Activated CD8-positive, alpha-beta memory T cell treated with anti-CD3 and anti-CD28 coated beads, Interleukin-2, amount 50 U/mL, for 24 hours (primary cell): ENCODE results near the gene CHCHD1.
"Not testable (repeated sequence)": the region's sequence is repeated elsewhere in the genome, so short reads cannot be mapped to it uniquely, and the experiment has no call there.

ENCODE experiments used
- DNase-seq: peaks from one replicate; pipeline ENCODE4 v3.0.0-alpha.2; 2020; ENCODE audit errors: extremely low read depth

The CHCHD1 gene

DNA sequence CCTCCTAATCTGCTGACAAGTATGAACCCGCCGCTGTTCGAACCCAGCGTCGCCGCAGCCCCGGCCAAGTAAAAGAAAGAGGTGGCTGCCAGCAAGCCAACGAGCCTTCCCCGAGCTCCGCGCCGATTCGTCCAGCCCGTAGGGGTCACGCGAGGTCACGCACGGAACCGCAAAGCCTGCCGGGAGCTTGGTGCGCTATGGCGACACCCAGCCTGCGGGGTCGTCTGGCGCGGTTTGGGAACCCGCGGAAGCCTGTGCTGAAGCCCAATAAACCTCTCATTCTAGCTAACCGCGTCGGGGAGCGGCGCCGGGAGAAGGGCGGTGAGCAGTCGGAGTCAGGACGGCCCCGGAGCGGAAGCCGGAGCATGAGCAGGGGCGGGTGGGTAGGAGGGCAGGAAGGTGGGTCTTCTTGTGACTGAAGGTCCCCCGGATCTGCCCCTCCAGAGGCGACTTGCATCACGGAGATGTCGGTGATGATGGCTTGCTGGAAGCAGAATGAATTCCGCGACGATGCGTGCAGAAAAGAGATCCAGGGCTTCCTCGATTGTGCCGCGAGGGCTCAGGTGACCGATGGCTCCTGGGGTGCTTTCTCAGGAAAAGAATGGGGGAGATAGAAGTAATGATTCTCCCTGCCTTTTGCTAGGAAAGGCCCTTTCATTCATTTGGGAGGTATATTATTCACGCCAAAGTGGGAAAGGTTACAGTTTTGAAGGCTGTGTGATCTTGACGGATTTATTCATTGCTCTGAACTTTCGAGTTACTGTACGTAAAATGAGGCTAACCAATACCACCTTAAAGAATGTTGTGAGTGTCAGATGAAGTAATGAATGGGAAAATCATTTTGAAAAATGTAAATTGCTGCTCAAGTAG, at the start of gene CHCHD1:
Gene CHCHD1 (plus strand): TSS at position 170 of the 870 bp plus-strand sequence. CDS start 28 bp downstream, at position 198.
- peak; percentile 83 for DNase-seq

DNA sequence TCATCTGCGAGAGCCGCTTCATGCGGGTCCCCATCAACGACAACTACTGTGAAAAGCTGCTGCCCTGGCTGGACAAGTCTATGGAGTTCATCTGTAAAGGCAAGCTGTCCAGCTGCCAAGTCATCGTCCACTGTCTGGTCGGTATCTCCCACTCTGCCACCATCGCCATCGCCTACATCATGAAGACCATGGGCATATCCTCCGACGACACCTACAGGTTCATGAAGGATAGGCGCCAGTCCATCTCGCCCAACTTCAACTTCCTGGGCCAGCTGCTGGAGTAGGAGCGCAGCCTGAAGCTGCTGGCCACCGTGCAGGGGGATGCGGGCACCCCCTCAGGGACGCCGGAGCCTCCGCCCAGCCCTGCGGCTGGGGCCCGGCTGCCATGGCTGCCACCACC, 49.4 kb upstream of the CHCHD1 start:
- DNase-seq, result no peak

DNA sequence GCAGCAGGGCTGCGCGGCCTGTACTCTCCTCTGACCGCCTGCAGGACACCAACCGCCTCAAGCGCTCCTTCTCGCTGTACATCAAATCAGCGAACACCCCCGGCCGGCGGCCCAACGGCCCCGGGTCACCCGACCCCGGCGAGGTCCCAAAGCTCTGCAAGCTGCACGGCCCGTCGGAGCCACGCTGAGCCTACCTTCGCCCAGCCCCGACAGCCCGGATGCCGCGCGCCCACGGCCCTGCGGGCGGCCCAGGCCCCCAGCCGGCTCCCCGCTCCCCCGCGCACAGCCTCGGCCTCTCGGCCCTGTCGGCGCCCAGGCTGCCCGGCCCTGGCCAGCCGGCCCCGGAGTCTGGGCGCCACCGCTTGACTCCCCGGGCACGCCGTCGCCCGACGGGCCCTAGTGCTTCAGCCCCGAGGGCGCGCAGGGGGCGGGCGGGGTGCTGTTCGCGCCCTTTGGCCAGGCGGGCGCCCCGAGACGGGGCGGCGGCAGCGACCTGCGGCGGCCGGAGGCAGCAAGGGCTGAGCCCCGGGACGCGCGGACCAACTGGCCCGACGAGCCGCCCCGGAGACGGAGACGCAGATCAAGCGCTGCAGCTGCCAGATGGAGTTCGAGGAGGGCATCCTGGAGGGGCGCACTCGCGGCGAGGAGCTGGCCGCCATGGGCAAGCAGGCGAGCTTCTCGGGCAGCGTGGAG, 48.8 kb upstream of the CHCHD1 start:
- DNase-seq, result no peak

DNA sequence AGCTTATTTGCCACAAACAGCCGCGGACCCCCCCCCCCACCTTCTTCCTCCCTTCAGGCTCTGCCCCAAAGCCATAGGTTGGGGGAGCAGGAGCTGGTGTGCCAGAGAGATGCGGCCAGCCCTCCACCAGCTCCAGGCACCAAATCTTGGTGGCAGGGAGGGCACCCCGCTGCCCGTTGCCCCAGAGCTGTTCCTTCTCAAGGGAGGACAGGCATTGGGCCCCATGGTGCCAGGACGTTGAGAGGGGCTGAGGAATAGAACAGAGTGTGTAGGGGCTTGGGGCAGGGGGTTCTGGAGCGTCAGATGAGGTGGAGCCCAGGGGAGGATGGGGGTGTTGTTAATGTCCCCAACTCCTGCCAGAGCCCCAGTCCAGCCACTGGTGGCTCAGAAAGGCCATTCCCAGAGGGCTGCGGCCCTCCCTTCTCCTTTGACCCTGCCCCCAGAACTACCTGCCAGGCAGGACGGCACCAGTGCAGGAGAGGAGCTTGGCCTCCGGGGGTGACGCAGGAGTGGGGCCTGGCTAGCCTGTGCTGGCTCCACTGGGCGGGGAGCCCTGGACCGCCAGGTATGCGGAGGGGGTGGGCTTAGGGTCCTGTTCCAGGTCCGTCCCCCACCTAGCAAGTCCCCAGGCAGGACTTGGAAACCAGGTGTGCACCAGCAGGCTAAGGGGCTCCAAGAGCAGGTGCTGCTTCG, 47.7 kb upstream of the CHCHD1 start:
- DNase-seq, result no peak

DNA sequence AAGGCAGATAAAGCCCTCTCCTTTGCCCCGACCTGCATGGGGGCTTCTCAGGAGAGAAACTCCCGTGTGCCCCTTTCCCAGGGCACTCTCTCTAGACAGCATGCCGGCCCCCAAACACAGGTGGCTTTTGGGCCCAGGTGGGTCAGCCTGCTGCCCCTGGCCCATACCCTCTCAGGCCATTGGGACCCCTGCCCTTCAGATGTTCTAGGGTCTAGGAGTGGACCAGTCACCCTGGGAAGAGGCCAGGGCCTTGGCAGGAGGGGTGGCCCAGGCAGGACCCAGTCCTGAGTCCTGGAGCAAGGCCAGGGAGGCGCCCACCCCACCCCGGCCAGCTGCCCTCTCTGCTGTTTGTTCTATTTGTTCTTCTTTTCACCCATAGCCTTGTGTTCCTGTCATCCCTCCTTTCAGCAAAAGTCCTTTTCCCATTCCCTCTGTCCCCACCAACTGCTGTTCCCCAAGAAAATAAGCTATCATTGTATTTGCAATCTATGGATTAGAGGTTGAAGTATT, 47.0 kb upstream of the CHCHD1 start:
- DNase-seq, result no peak

DNA sequence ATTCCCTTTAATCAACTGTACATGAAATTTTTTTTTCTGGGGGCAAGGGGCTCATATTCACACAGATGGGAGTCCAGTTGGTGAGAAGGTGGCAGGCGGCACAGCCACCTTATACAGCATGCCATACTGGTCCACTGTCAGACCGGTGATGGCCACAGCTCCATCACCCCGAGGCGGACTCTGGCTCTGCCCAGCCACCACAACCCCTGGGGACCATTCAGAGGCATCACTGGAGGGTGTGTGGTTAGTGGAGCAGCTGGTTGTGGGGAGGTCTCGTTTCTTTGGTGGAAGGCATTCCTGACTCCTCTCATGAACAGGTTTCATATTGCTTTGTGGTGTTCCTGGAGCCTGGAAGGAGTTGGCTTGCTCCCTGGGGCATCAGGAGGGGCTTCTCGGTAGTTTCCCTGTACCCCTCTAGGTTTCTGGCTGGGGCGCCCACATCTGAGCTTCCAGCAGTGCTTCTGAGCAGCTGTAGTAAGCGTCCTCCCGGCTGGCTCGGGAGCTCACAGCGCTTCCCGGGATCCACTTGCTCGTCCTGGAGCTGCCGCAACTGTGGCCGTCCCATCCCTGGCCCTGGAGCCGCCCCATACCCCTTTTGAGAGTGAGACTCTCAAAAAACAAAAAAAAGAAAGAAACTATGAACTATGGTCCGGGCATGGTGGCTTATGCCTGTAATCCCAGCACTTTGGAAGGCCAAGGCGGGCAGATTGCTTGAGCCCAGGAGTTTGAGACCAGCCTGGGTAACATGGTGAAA, 41.2 kb upstream of the CHCHD1 start:
- DNase-seq, result not testable (repeated sequence)

DNA sequence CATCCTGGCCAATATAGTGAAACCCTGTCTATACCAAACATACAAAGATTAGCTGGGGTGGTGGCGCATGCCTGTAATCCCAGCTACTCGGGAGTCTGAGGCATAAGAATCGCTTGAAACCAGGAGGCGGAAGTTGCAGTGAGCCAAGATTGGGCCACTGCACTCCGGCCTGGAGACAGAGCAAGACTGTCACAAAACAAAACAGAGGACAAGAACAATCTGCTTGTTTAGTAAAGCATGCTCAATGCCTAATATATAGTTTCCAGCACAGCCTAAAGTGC, 39.5 kb upstream of the CHCHD1 start:
- DNase-seq, result no peak

DNA sequence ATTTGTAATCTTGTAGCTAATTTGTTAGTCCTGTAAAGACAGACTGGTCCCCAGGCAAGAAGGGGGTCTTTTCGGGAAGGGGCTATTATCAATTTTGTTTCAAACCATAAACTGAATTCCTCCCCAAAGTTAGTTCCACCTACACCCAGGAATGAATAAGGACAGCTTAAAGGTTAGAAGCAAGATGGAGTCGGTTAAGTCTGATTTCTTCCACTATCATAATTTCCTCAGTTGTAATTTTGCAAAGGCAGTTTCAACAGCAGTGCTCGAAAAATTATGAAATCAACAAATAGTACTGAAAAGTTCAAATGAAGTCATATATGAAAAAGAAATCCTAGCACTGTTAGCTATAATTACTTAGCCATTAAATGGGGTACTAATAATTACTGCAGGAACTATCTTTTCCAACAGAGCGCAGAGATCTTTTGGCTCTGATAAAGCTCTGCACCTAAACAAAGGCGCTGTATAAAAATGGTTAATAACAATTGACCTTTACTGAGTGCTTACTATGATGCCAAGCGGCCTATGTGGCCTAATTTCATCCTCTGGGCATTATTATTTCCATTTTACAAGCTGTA, 38.4 kb upstream of the CHCHD1 start:
- DNase-seq, result no peak

DNA sequence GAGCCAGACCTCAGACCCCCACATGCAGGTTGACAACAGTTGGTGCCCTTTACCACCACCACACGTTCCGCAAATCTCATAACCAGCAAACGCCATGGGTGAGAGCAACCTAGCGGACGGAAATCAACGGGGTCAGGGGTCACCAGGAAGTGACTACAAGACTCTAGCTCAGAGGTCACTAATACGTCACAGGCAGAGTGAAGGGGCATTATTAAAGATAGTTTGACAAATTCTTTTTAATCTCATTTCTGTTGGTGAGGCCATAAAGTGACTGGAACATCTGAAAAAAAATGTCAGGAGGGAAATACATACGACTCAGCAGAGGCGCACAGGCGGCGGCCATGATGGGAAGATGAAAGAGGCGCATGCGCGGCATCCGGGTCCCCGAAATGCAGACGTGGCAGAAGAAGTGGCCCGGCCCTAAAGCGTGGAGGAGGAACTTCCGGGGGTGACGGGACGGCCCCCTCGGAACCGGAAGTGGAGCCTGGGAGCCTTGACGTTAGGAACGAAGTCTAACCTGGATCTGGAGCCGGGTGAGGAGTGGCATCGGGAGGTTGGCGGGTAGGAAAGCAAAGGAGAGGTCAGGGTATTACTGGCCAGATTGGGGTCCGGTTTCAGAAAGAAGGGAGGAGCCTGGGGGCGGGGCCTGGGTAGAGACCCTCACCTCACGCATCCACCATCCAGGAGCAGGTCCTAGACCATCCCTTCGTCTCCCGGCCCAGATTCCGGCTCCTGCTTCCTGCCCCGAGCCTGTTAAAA, 37.8 kb upstream of the CHCHD1 start, which contains the start of gene SEC24C:
Gene SEC24C (plus strand): TSS at position 468 of the 759 bp plus-strand sequence. CDS start 2,461 bp downstream, outside the sequence.
- DNase-seq, result peak; percentile 90

DNA sequence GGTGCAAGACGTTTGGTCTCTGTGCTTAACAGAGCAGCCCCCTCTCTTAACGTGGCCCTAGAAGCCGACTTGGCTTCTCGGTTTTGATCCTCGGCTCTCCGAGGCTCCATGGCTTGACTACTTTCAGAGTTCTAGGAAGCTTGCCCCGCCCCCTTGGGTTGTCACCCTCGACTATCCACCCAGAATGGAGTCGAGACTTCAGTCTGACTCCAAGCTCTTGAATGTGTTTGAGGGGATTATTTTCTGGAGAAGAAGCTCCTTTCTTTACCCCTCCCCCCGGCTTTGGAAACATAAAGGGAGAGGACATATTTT, 37.2 kb upstream of the CHCHD1 start:
- peak; percentile 35 for DNase-seq

DNA sequence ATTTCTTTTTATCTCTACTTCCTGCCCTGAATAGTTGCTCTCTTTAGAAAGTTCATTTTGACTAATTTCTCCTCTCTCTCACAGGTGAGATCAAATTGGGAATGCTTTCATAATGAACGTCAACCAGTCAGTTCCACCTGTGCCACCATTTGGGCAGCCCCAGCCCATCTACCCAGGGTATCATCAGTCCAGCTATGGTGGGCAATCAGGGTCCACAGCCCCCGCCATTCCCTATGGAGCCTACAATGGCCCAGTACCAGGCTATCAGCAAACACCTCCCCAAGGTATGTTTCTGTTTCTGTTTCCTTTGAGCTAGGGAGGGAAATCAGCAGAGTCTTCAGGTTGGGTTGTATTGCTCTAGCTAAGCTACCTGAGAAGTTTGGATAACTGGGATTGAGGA, 35.1 kb upstream of the CHCHD1 start:
- DNase-seq, result no peak

DNA sequence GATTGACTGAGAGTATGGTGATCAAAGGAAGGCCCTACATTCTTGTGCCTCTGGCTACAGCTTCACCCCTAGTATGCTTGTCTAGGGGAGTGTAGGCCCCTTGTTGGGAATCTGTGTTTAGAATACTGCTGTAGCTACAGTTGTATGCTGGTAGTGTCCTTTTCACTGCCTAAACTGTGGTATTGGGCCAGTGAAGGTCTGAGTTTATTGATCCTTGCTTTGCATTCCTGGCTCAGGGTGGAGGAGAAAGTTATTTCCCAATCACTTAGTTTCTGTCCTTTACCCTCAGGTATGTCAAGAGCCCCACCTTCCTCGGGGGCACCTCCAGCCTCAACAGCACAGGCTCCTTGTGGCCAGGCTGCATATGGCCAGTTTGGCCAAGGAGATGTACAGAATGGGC, 31.0 kb upstream of the CHCHD1 start:
- DNase-seq, result no peak

DNA sequence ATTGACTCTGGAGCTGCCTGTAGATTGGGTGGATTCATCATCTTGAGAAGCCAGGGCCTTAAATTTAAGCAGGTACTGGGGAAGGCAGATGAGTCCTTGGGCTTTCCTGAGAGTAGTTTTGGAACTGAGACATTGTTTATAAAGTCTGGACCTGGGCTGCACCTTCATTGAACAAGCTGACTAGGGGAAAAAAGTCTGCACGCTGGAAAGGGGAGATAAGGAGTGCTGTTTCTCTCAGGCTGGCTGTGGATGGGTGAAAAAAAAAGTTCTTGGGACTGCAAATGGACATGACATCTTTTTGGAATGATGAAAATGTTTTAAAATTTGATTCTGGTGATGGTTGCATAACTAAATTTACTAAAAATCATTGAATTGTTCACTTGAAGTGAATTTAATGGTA, 25.7 kb upstream of the CHCHD1 start:
- DNase-seq, result no peak

DNA sequence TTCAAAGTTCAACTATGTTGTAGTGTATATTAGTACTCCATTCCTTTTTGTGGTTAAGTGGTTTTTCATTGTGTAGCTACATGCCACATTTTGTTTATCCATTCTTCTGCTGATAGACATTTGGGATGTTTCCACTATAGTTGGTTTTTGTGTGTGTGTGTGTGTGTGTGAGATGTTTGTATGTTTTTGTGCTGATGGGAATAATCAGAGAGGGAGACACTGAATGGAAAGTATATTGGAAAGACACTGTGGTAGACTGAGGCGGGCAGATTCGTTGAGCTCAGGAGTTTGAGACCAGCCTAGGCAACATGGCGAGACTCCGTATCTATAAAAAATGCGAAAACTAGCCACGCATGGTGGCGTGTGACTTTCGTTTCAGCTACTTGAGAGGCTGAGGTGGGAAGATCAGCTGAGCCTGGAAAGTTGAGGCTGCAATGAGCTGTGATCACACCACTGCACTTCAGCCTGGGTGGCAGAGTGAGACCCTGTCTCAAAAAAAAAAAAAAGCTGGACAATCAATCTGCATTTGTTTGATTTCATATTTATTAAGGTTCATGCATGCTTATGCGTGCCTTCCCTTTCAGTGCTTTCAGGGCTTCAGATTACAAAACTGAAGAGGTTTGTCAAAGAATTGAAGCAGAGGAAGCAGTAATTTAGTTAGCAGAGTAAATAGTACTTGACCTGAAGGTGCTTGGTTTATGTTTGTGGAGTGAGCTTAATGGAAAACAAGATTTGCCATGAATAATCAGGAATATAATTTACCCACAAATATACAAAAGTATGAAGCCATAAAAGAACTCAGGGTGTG, 22.9 kb upstream of the CHCHD1 start:
- DNase-seq, result no peak

DNA sequence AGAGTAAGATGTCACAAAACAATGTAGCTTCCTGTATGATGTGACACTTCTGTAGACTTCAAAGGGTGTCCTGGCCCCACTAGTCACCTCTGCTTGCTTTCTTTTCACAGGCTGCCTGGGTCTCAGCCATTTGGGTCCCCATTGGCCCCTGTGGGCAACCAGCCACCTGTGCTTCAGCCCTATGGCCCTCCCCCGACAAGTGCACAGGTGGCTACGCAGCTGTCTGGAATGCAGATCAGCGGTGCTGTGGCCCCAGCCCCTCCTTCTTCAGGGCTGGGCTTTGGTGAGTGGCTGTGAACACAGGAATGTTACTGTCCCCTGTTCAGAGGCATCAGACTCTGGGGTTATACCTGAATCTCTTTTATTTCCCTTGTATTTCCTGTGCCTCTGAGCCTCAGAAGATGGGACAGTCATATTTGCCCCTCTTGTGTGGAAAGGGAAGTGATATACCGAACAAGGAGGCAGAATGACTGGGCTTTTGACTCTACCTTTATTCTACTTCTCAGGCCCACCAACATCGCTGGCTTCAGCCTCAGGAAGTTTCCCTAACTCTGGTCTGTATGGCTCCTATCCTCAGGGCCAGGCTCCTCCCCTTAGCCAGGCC, 22.2 kb upstream of the CHCHD1 start:
- no peak for DNase-seq

DNA sequence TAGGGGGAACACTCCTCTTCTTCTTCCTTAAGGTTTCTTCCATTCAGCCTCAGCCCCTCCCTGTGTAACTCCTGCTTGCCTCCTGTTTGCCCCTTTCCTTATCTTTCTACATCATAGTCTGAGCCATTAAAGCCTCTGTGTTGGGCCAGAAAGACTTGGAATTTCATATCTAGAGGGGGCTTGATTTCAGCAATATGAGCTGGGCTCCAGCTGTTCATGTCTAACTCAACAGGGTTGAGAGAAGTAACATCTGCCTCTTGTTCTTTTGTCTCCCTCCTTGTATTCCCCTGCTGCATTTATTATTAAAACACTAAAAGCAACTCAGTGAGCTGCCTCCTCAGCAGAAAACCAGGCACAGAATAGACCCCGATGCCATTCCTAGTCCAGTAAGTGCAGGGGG, 20.1 kb upstream of the CHCHD1 start:
- DNase-seq, result no peak

DNA sequence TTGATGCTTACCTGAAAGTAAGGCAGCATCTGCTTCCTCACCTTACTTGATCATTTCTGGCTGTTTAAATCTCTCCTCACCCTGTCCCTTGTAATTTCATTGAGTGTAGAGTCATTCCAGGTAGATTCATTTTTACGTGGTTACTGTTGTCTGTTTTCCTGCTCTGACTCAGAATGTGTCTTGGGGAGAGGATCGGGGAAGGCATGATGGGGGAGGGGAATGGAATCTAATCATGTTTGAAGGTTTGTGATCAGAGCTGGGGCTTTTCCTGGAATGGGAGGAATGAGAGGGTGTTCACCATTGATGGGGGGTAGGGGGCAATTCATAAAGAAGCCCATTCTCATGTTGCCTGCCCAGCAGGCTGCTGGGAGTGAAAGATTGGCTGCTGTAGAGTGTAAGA, 18.9 kb upstream of the CHCHD1 start:
- DNase-seq, result no peak

DNA sequence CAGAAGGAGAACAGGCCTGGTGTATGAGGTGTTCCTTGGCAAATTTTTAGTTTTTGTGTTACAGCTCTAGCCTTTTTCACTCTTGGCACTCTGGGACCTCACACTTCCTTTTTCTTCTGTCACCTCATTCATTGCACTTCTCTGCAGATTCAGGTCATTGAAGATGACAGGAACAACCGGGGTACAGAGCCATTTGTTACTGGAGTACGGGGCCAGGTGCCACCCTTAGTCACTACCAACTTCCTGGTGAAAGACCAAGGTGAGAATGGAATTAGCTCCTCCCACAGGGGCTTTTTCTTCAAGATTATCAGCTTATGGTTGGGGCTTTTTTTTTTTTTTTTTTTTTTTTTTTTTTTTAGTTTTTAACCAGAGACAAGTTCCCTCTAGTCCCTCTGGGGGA, 18.5 kb upstream of the CHCHD1 start:
- no peak for DNase-seq

DNA sequence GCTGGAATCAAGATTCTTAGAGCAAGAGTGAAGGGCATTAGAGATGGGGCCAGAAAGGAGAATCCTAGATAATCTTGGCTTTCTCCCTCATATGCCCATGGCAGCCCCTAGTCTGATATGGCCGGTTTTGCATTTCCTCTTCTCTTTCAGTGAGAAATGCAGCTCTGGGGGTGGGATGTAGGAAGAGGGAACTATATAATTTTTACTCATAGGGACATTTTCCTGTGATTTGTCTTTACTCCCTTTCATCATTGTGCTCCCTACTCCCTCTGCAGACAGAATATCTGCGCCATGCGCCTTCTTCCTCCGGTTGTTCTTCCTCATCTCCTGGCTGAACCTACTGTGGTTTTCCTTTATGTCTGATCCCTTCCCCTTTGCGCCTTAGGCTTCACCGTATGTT, 16.8 kb upstream of the CHCHD1 start:
- no peak for DNase-seq

DNA sequence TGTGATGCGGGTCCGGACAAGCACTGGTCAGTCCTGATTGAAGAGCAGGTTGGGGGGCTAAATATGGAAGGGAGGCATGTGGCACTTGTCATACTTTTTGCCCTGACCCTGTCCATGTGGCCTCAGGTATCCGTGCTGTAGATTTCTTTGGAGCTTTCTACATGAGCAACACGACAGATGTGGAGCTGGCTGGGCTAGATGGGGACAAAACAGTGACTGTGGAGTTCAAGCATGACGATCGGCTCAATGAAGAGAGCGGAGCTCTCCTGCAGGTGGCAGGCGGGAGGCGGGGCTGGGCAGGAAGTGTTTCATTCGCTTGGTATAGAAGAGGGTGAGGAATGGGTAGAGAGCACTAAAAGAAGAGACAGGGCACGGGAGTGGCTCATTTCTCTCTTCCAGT, 13.0 kb upstream of the CHCHD1 start:
- DNase-seq, result no peak
